ENCODE measurements around the gene MBLAC2. TPM values are rescaled to one million over a fixed set of nuclear protein-coding genes. Genes with fewer than 3 reads are reported as not detected.

MBLAC2 gene
- total and polyA plus RNA-seq, 9 donors = 4.7 to 13.1 (median 10.2) TPM

DNA sequence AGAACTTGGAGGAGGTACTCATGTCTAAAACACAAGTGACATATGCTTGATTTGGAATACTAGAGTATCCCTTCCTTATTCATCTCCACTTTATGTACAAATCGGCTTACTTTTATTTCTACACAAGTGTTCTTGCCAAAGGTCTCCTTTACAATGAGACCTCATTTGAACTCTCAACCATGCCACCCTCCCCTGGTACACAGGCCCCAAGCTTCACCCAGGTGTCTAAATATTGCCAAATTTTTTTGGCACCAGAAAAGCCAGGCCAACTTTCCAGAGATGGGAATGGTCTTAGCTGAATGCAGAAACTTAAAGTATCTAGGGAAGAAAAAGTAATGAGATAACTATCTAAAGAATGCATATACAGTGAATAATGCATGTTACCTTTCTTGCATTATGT is 35.9 kb upstream of the MBLAC2 start:
- Histone ChIP-seq H3K36me3 (no peaks in the 10 kb centered on the region), H3K4me3 (no peak overlapping the region), H3K9me3 (no peaks in the 10 kb centered on the region), H3K27me3 (no peaks in the 10 kb centered on the region), H3K27ac (no peak overlapping the region), H3K4me1 (ENCODE audit: insufficient read depth) (no peaks in the 10 kb centered on the region)
- TF ChIP-seq POLR2A (IDR thresholded peaks at IDR 0.05) = no peak
- TF ChIP-seq, protein P1, sequence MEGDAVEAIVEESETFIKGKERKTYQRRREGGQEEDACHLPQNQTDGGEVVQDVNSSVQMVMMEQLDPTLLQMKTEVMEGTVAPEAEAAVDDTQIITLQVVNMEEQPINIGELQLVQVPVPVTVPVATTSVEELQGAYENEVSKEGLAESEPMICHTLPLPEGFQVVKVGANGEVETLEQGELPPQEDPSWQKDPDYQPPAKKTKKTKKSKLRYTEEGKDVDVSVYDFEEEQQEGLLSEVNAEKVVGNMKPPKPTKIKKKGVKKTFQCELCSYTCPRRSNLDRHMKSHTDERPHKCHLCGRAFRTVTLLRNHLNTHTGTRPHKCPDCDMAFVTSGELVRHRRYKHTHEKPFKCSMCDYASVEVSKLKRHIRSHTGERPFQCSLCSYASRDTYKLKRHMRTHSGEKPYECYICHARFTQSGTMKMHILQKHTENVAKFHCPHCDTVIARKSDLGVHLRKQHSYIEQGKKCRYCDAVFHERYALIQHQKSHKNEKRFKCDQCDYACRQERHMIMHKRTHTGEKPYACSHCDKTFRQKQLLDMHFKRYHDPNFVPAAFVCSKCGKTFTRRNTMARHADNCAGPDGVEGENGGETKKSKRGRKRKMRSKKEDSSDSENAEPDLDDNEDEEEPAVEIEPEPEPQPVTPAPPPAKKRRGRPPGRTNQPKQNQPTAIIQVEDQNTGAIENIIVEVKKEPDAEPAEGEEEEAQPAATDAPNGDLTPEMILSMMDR (IDR thresholded peaks at IDR 0.05) = no peak
- TF ChIP-seq EP300 (IDR thresholded peaks at IDR 0.05) = no peak
- intact Hi-C loops (cut with DNase I) = no loop called here
- 95 to 99% (median 95%) methylated on average over 1 of the region's 1 CpG for WGBS, 3 donors
- DNase-seq = no peak

DNA sequence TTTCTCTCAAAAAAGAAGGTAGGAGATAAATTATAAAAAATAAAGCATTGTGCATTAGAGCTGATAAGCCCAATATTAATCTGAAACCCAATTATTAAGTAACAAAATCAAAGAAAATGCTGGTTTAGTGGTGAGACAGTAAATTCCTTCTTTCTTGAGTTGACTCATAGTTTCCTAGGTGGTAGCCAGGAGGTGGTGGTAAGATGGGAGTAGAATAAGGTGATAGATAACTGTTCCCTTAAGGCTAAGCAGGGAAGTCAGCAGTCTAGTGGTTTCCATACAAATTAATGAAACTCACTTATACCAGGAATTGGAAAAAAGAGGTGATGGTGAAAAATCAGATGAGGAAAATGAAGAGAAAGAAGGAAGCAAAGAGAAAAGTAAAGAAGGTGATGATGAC is 31.6 kb upstream of the MBLAC2 start:
- no peaks in the 10 kb centered on the region for H3K9me3 ChIP-seq
- DNase-seq = no peak
- no peaks in the 10 kb centered on the region for H3K36me3 ChIP-seq
- H3K27me3 ChIP-seq = no peaks in the 10 kb centered on the region
- intact Hi-C loops (cut with DNase I) = no loop called here
- H3K4me3 ChIP-seq = no peak overlapping the region
- H3K27ac ChIP-seq = no peak overlapping the region
- H3K4me1 ChIP-seq (ENCODE audit: insufficient read depth) = no peaks in the 10 kb centered on the region
- TF ChIP-seq, protein P1 (IDR thresholded peaks at IDR 0.05) = no peak
- TF ChIP-seq POLR2A (IDR thresholded peaks at IDR 0.05) = no peak
- no peak for TF ChIP-seq EP300 (IDR thresholded peaks at IDR 0.05)

DNA sequence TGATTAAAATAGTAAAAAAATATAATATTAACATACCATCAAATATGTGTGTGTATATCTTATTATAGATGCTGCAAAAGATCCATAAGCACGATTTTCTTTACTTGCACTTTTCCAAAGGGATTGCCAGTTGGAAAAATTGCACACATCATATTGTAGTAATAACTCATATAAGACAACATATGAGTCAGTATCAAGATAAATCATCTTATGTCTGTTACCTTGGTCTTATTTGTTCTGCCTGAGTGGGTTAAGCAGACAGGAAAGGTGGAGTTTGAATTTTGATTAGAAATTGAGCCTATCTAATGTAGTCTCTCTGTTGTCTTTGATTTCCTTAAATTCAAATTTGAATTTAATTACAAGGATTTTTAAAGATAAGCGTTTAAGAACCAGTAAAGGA is 30.2 kb upstream of the MBLAC2 start:
- intact Hi-C loops (cut with DNase I) = no loop called here
- Histone ChIP-seq H3K4me3 (no peak overlapping the region), H3K4me1 (ENCODE audit: insufficient read depth) (no peaks in the 10 kb centered on the region), H3K27ac (no peak overlapping the region), H3K27me3 (no peaks in the 10 kb centered on the region), H3K36me3 (no peaks in the 10 kb centered on the region), H3K9me3 (no peaks in the 10 kb centered on the region)
- no peak for DNase-seq
- TF ChIP-seq EP300 (IDR thresholded peaks at IDR 0.05) (no peak), POLR2A (IDR thresholded peaks at IDR 0.05) (no peak)
- TF ChIP-seq, protein P1 (IDR thresholded peaks at IDR 0.05) = no peak
- WGBS, 3 donors = 91 to 92% (median 91%) methylated on average over 2 of the region's 2 CpGs

DNA sequence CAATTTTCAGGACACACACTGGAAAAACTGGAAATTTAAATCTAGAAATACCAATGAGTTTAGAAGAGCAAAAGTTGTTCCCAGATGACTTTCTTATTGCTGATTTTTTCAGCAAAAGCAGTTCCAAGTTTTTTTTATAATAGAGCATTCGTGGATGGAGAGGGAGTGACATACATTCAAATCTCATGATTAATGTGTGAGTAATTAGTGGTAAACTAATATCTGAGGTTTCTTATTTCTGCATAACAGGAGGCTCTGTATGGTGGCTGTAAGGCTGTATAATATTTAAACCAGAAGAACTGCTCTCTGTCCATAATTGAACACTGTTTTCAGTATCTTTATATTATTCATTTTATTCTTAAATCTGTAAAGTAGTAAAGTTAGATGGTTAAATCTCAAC is 29.0 kb upstream of the MBLAC2 start:
- no peaks in the 10 kb centered on the region for H3K36me3 ChIP-seq
- H3K27ac ChIP-seq = no peak overlapping the region
- intact Hi-C loops (cut with DNase I) = no loop called here
- H3K4me3 ChIP-seq = no peak overlapping the region
- DNase-seq = no peak
- H3K27me3 ChIP-seq = no peaks in the 10 kb centered on the region
- H3K4me1 ChIP-seq (ENCODE audit: insufficient read depth) = no peaks in the 10 kb centered on the region
- WGBS, 3 donors = 70 to 77% (median 74%) methylated on average over 1 of the region's 1 CpG
- TF ChIP-seq POLR2A (IDR thresholded peaks at IDR 0.05) (no peak), EP300 (IDR thresholded peaks at IDR 0.05) (no peak)
- TF ChIP-seq, protein P1 (IDR thresholded peaks at IDR 0.05) = no peak
- no peaks in the 10 kb centered on the region for H3K9me3 ChIP-seq

DNA sequence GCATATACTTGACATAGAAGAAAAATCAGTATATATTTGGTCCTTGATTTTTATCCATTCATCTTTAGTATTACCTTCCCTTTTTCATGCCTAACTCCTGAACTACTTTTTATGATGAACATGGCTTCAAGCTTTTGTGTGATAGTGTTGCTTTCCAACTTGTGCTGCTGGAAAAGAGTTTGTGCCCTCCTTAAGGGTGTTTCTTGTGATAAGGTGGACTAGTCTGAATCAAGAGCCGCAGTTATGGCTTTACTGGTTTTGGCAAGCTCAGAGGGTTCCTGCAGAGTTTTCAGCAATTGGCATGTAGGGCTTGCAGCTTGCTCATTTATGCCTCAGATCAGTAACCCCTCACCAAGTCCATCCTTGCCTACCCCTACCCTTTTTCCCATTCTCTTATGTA is 20.6 kb upstream of the MBLAC2 start:
- TF ChIP-seq, protein P1 (IDR thresholded peaks at IDR 0.05) = no peak
- TF ChIP-seq EP300 (IDR thresholded peaks at IDR 0.05) (no peak), POLR2A (IDR thresholded peaks at IDR 0.05) (no peak)
- Histone ChIP-seq H3K4me3 (no peak overlapping the region), H3K27me3 (no peaks in the 10 kb centered on the region), H3K36me3 (no peaks in the 10 kb centered on the region), H3K9me3 (no peaks in the 10 kb centered on the region), H3K4me1 (ENCODE audit: insufficient read depth) (no peaks in the 10 kb centered on the region), H3K27ac (no peak overlapping the region)
- 86 to 100% (median 89%) methylated on average over 1 of the region's 1 CpG for WGBS, 3 donors
- intact Hi-C loops (cut with DNase I) = no loop called here
- DNase-seq = no peak

Data from ovary (tissue), 9 donors.